Heart right ventricle (tissue), 16 donors: ENCODE results near the gene IP6K2. TPM values are rescaled to one million over a fixed set of nuclear protein-coding genes. Genes with fewer than 3 reads are reported as not detected.

Experiments used
- ATAC-seq, 8 donors: fragments of 200-7000 bp; cut with Tn5 transposase; one replicate each; pipeline ENCODE4 v1.9.1; 2020; ENCODE audit warnings: mild to moderate bottlenecking in 8 of 8, moderate library complexity in 8 of 8, moderate number of reproducible peaks in 1 of 8
- DNase-seq, 2 donors: peaks; one replicate each; pipeline ENCODE4 v3.0.0-alpha.2; 2020
- H3K27ac ChIP-seq, 10 donors: fragments of 200-600 bp; sonication (generic) in 2 of 10; one replicate each; pipeline versions ENCODE4 v1.5.0 to v1.8.0; 2020 to 2022; ENCODE audit warnings: mild to moderate bottlenecking in 3 of 10
- H3K27me3 ChIP-seq, 7 donors: fragments of 200-600 bp; one replicate each; pipeline ENCODE4 v1.8.0; 2021 to 2022; ENCODE audit warnings: mild to moderate bottlenecking in 2 of 7
- H3K36me3 ChIP-seq, 9 donors: fragments of 200-600 bp; sonication (generic) in 1 of 9; one replicate each; pipeline versions ENCODE4 v1.5.0 to v1.8.0; 2020 to 2022; ENCODE audit warnings: mild to moderate bottlenecking in 2 of 9
- H3K4me1 ChIP-seq, 9 donors: fragments of 200-600 bp; sonication (generic) in 1 of 9; one replicate each; pipeline versions ENCODE4 v1.5.0 to v1.8.0; 2020 to 2022; ENCODE audit warnings: mild to moderate bottlenecking in 4 of 9
- H3K4me3 ChIP-seq, 10 donors: fragments of 200-600 bp; sonication (generic) in 2 of 10; one replicate each; pipeline versions ENCODE4 v1.5.0 to v1.8.0; 2020 to 2022; ENCODE audit warnings: mild to moderate bottlenecking in 7 of 10, moderate library complexity in 2 of 10
- H3K9me3 ChIP-seq, 11 donors: fragments of 200-600 bp in 10 of 11; sonication (generic) in 2 of 11; one replicate each; pipeline versions ENCODE4 v1.5.0 to v1.8.0; 2013 to 2022; ENCODE audit warnings: mild to moderate bottlenecking in 2 of 11, control low read depth in 1 of 11, moderate library complexity in 1 of 11
- CTCF ChIP-seq, 9 donors: fragments of 200-600 bp; sonication (generic) in 2 of 9; IDR thresholded peaks; one replicate each; pipeline versions ENCODE4 v1.5.0 to v1.8.0; 2021 to 2022; ENCODE audit warnings: antibody characterized with exemption in 9 of 9, mild to moderate bottlenecking in 5 of 9, moderate library complexity in 1 of 9
- WGBS, 2 donors: extraction: QIAGEN DNeasy Blood & Tissue Kit; methylation state at CpG; one replicate each; pipeline ENCODE4 v1.1.7; 2013; ENCODE audit warnings: inconsistent platforms in 1 of 2; 5-methylcytosine and 5-hydroxymethylcytosine counted together
- intact Hi-C, 10 donors: fragments of 100-400 bp; cut with DNase I; formaldehyde crosslinking; loops; one replicate each; pipeline versions ENCODE4 v1.11.1 to v1.14.2; 2022
- polyA plus RNA-seq, 2 donors: library from polyadenylated mRNA; stranded (reverse); fragments of 200-250 nt; gene quantifications; one replicate each; pipeline ENCODE4 v1.2.3, GENCODE V29; 2013
- total RNA-seq, 10 donors: library from RNA; stranded (reverse); fragmentation: NEBNext Ultra II Directional in 3 of 10; extraction: Animal tissue kit (Norgen Biotek cat#: 25700) in 3 of 10; gene quantifications; one replicate each; pipeline versions ENCODE4 v1.2.1 to v1.2.4, GENCODE V29; 2021 to 2023
- donor health status: Arrhythmogenic right ventricular cardiomyopathy.
- donor health status: ischemic (EF 13 %, LVEDD 7.1; RV severe dilation, severe dysfunction).
- donor health status: healthy with polysubstance abuse.
- donor health status: DM: no; HTN: yes; CAD: no.
- donor health status: DM: no; HTN: no; CAD: no.
- donor health status: ischemic (EF 25% LVEDD 6.9; RV normal size, moderate dysfunction).
- donor health status: ischemic (EF 25% LVEDD 5.7; RV mildly dilated, moderate dysfunction).
- donor health status: healthy.
- donor health status: DM: yes; HTN: yes; CAD: no.
- donor health status: Ischemic cardiomyopathy.
- donor health status: ischemic (EF 35%, LVEDD 5.7; RV mildly dilated, moderate dysfunction).
- donor health status: nonischemic (EF 11% LVEDD 7.7; RV severe dilation, severe dysfunction).
- donor health status: DM: yes; HTN: yes; CAD: no.
- donor health status: PGD.
- donor health status: ischemic (EF 29% LVEDD 5.4; RV normal size, mild dysfunction).
- donor health status: nonischemic (EF 23%, LVEDD 6.1; RV moderate dilation, normal function).

Gene IP6K2
- total and polyA plus RNA-seq, 12 donors: 16.7 to 81.7 (median 20.1) TPM

GRCh38 chr3:48664929-48665328, 52.1 kb downstream of the IP6K2 start:
- no peak for ATAC-seq
- no peak for DNase-seq
- no peak for TF ChIP-seq CTCF (IDR thresholded peaks at IDR 0.05)
- no peak overlapping the region for H3K4me3 ChIP-seq
- H3K4me1 ChIP-seq: peaks cover 4 to 32% (median 23%) of the 10 kb centered on the region in 9 donors
- no peak overlapping the region for H3K27ac ChIP-seq
- no peaks in the 10 kb centered on the region for H3K9me3 ChIP-seq
- intact Hi-C loops: no loop called here
- 71 to 82% methylated on average over 4 of the region's 4 CpGs for WGBS, 2 donors
- peaks cover 0 to 45% (median 14%) of the 10 kb centered on the region in 7 donors for H3K27me3 ChIP-seq
- peaks cover 0 to 16% (median 0%) of the 10 kb centered on the region in 9 donors for H3K36me3 ChIP-seq

- peak overlapping the region in 4 of 10 donors; percentile 79 to 90 (median 85) for H3K27ac ChIP-seq
- peak overlapping the region in 7 of 10 donors; percentile 28 to 70 (median 64) for H3K4me3 ChIP-seq
- H3K4me1 ChIP-seq: peaks cover 4 to 32% (median 23%) of the 10 kb centered on the region in 9 donors
- WGBS, 2 donors: 57 to 60% methylated on average over 11 of the region's 11 CpGs
- ATAC-seq: no peak
- no peaks in the 10 kb centered on the region for H3K9me3 ChIP-seq
- peak in 2 of 9 donors; percentile 7 to 10 for TF ChIP-seq CTCF (IDR thresholded peaks at IDR 0.05)
- no peak for DNase-seq
- peaks cover 0 to 45% (median 14%) of the 10 kb centered on the region in 7 donors for H3K27me3 ChIP-seq
- peaks cover 0 to 16% (median 0%) of the 10 kb centered on the region in 9 donors for H3K36me3 ChIP-seq
- intact Hi-C loops: no loop called here
Measured at GRCh38 chr3:48664313-48664644, 52.7 kb downstream of the IP6K2 start.

GRCh38 chr3:48663489-48664312, 53.3 kb downstream of the IP6K2 start:
- intact Hi-C loops: no loop called here
- no peaks in the 10 kb centered on the region for H3K9me3 ChIP-seq
- H3K4me3 ChIP-seq: peak overlapping the region; percentile 28 to 70 (median 58)
- peak; percentile 37 to 82 (median 74) for TF ChIP-seq CTCF (IDR thresholded peaks at IDR 0.05)
- H3K27ac ChIP-seq: peak overlapping the region in 8 of 10 donors; percentile 52 to 90 (median 79)
- 1% methylated on average over 66 of the region's 66 CpGs for WGBS, 2 donors
- H3K4me1 ChIP-seq: peaks cover 4 to 32% (median 23%) of the 10 kb centered on the region in 9 donors
- peaks cover 0 to 16% (median 0%) of the 10 kb centered on the region in 9 donors for H3K36me3 ChIP-seq
- peaks cover 0 to 45% (median 14%) of the 10 kb centered on the region in 7 donors for H3K27me3 ChIP-seq
- ATAC-seq (peak; percentile 84 to 94 (median 90)), DNase-seq (peak; percentile 84 to 91)

GRCh38 chr3:48662753-48663488, 54.1 kb downstream of the IP6K2 start, which contains the start of gene CELSR3:
Gene CELSR3 (minus strand): TSS chr3:48662886. CDS start chr3:48662634, 252 bp downstream.
- H3K27me3 ChIP-seq: peaks cover 0 to 45% (median 14%) of the 10 kb centered on the region in 7 donors
- ATAC-seq: peak in 7 of 8 donors; percentile 9 to 77 (median 66)
- intact Hi-C loops: no loop called here

More at GRCh38 chr3:48662753-48663488, 54.1 kb downstream of the IP6K2 start, which contains the start of gene CELSR3:
- Histone ChIP-seq H3K27ac (peak within 1 kb of the TSS in 8 of 10 donors; percentile 52 to 90 (median 79)), H3K4me1 (peaks cover 4 to 32% (median 23%) of the 10 kb centered on the region in 9 donors), H3K36me3 (peaks cover 0 to 14% (median 0%) of the 10 kb centered on the region in 9 donors), H3K9me3 (no peaks in the 10 kb centered on the region), H3K4me3 (peak within 1 kb of the TSS; percentile 28 to 70 (median 58))
- peak; percentile 44 to 71 for DNase-seq
- 0 to 1% methylated on average over 51 to 52 of the region's 52 CpGs for WGBS, 2 donors
- TF ChIP-seq CTCF (IDR thresholded peaks at IDR 0.05): no peak
